HepG2 (cell line): Measurements from ENCODE around the gene PEX14. TPM values are rescaled to one million over a fixed set of nuclear protein-coding genes. Genes with fewer than 3 reads are reported as not detected.

Experiments used
- ATF7-NPFF ChIP-seq: sonication (generic); formaldehyde crosslinking; IDR thresholded peaks from 2 replicates; pipeline ENCODE4 v1.8.1; 2023; ENCODE audit warnings: mild to moderate bottlenecking, low read depth, missing genetic modification reagents, moderate library complexity
- BHLHE40 ChIP-seq: IDR thresholded peaks from 2 replicates; pipeline ENCODE4 v1.6.1; 2011; ENCODE audit warnings: low read length, improper control_type of control experiment
- CBX2 ChIP-seq, 2 experiments: fragments of 200-600 bp in 1 of 2; sonication (generic); formaldehyde crosslinking in 1 of 2; IDR thresholded peaks; 2 replicates each; pipeline versions ENCODE4 v1.7.0 to v1.8.1; 2018 to 2022; ENCODE audit warnings: low read depth in 2 of 2, low read length in 1 of 2, mild to moderate bottlenecking in 1 of 2, missing genetic modification reagents in 1 of 2
- CEBPG ChIP-seq: IDR thresholded peaks from 2 replicates; pipeline ENCODE4 v1.6.1; 2016
- CHCHD3 ChIP-seq: sonication (generic); formaldehyde crosslinking; IDR thresholded peaks from 2 replicates; pipeline ENCODE4 v1.8.0; 2022; ENCODE audit warnings: mild to moderate bottlenecking, missing genetic modification reagents, moderate library complexity
- FOXA1 ChIP-seq, 2 experiments: fragments of 450-650 bp in 1 of 2; sonication (generic) in 1 of 2; formaldehyde crosslinking in 1 of 2; IDR thresholded peaks; 2 replicates each; pipeline versions ENCODE4 v1.4.0 to v1.6.1; 2016 to 2020; ENCODE audit warnings: missing genetic modification reagents in 1 of 2
- HNRNPK ChIP-seq: fragments of 200-400 bp; formaldehyde crosslinking; IDR thresholded peaks from 2 replicates; pipeline ENCODE4 v1.6.1; 2018; ENCODE audit warnings: low read length, low read depth, moderate library complexity, mild to moderate bottlenecking; ENCODE audit not compliant: poor library complexity, severe bottlenecking
- KDM4B ChIP-seq: sonication (generic); formaldehyde crosslinking; IDR thresholded peaks from 2 replicates; pipeline ENCODE4 v1.4.0; 2020; ENCODE audit warnings: missing genetic modification reagents
- KDM6A ChIP-seq: IDR thresholded peaks from 2 replicates; pipeline ENCODE4 v1.6.1; 2016; ENCODE audit warnings: low read depth
- NFATC3 ChIP-seq: sonication (generic); formaldehyde crosslinking; IDR thresholded peaks from 2 replicates; pipeline ENCODE4 v1.5.1; 2020; ENCODE audit warnings: mild to moderate bottlenecking, missing genetic modification reagents
- PAF1 ChIP-seq: IDR thresholded peaks from 2 replicates; pipeline ENCODE4 v1.6.1; 2016; ENCODE audit warnings: missing genetic modification reagents, missing compliant biosample characterization
- SIN3A ChIP-seq: IDR thresholded peaks from 2 replicates; pipeline ENCODE4 v1.6.1; 2011; ENCODE audit warnings: low read depth, mild to moderate bottlenecking, control low read depth, low read length, borderline replicate concordance
- SIN3B ChIP-seq: fragments of 150-350 bp; IDR thresholded peaks from 2 replicates; pipeline ENCODE4 v1.6.1; 2014; ENCODE audit warnings: low read length
- TGIF2 ChIP-seq: IDR thresholded peaks from 2 replicates; pipeline ENCODE4 v1.6.1; 2016; ENCODE audit warnings: control low read depth, missing compliant biosample characterization
- THAP11 ChIP-seq: IDR thresholded peaks from 2 replicates; pipeline ENCODE4 v1.6.1; 2016; ENCODE audit warnings: missing biosample characterization, missing genetic modification reagents
- TP53 ChIP-seq: sonication (generic); formaldehyde crosslinking; conservative IDR thresholded peaks from 2 replicates; pipeline ENCODE4 v1.4.0; 2020; ENCODE audit warnings: missing genetic modification reagents
- YEATS4 ChIP-seq: sonication (generic); formaldehyde crosslinking; IDR thresholded peaks from 2 replicates; pipeline ENCODE4 v1.4.0; 2020; ENCODE audit warnings: missing genetic modification reagents, borderline replicate concordance
- ZNF331 ChIP-seq: sonication (generic); formaldehyde crosslinking; IDR thresholded peaks from 2 replicates; pipeline ENCODE4 v1.4.0; 2020; ENCODE audit warnings: missing genetic modification reagents
- ZNF383 ChIP-seq: sonication (generic); formaldehyde crosslinking; IDR thresholded peaks from 2 replicates; pipeline ENCODE4 v1.4.0; 2020; ENCODE audit warnings: missing genetic modification reagents, mild to moderate bottlenecking, borderline replicate concordance
- ZNF446 ChIP-seq: sonication (generic); formaldehyde crosslinking; IDR thresholded peaks from 2 replicates; pipeline ENCODE4 v1.5.0; 2020; ENCODE audit warnings: mild to moderate bottlenecking, missing genetic modification reagents
- ZNF543 ChIP-seq: sonication (generic); formaldehyde crosslinking; IDR thresholded peaks from 2 replicates; pipeline ENCODE4 v1.4.0; 2020; ENCODE audit warnings: mild to moderate bottlenecking, missing genetic modification reagents
- ZNF660 ChIP-seq: sonication (generic); formaldehyde crosslinking; IDR thresholded peaks from 2 replicates; pipeline ENCODE4 v1.5.1; 2020; ENCODE audit warnings: mild to moderate bottlenecking, low read depth, missing genetic modification reagents, borderline replicate concordance
- ZNF7 ChIP-seq: IDR thresholded peaks from 2 replicates; pipeline ENCODE4 v1.6.1; 2016; ENCODE audit warnings: missing biosample characterization, missing genetic modification reagents
- ZNF75D ChIP-seq: sonication (generic); formaldehyde crosslinking; IDR thresholded peaks from 2 replicates; pipeline ENCODE4 v1.8.1; 2023; ENCODE audit warnings: missing genetic modification reagents, mild to moderate bottlenecking, borderline replicate concordance
- ZNF850 ChIP-seq: sonication (generic); formaldehyde crosslinking; conservative IDR thresholded peaks from 2 replicates; pipeline ENCODE4 v1.9.0; 2021; ENCODE audit warnings: mild to moderate bottlenecking, missing genetic modification reagents
- polyA plus RNA-seq, 8 experiments: library from polyadenylated mRNA; depleted of rRNA in 3 of 8; stranded (reverse) in 7 of 8; unstranded in 1 of 8; fragments of >200 nt; fragmentation: Illumina TruSeq in 4 of 8; extraction: Trizol in 4 of 8; gene quantifications; 2 replicates each; pipeline versions ENCODE4 v1.2.1 to v1.2.3, GENCODE V29; 2011 to 2016; ENCODE audit warnings: low read depth in 4 of 8, missing spikeins in 1 of 8, mixed read lengths in 1 of 8; ENCODE audit not compliant: insufficient read depth in 1 of 8
- total RNA-seq, 5 experiments: library from RNA; depleted of rRNA; stranded (reverse); fragments of >200 nt; fragmentation: Illumina TruSeq; extraction: Trizol; gene quantifications; 2 replicates each; pipeline ENCODE4 v1.2.3, GENCODE V29; 2016; ENCODE audit warnings: low read depth in 1 of 5
- TF ChIP-seq, protein P1 (sequence below): fragments of 450-650 bp; IDR thresholded peaks from 2 replicates; pipeline ENCODE4 v1.6.1; 2017
- TF ChIP-seq, protein P2 (sequence below): sonication (generic); formaldehyde crosslinking; IDR thresholded peaks from 2 replicates; pipeline ENCODE4 v1.8.1; 2023; ENCODE audit warnings: mild to moderate bottlenecking, missing genetic modification reagents
- TF ChIP-seq, protein P3 (sequence below): sonication (generic); formaldehyde crosslinking; IDR thresholded peaks from 2 replicates; pipeline ENCODE4 v1.4.0; 2020; ENCODE audit warnings: mild to moderate bottlenecking, low read depth, missing genetic modification reagents
- TF ChIP-seq, protein P4 (sequence below): sonication (generic); formaldehyde crosslinking; IDR thresholded peaks from 2 replicates; pipeline ENCODE4 v1.4.0; 2020; ENCODE audit warnings: mild to moderate bottlenecking, missing genetic modification reagents

The PEX14 gene
- total and polyA plus RNA-seq, 2 of the 13 experiments (the other 11 are each of a cell fraction or from before 2014, with no cell fraction given) = 6.5 to 9.9 TPM

DNA sequence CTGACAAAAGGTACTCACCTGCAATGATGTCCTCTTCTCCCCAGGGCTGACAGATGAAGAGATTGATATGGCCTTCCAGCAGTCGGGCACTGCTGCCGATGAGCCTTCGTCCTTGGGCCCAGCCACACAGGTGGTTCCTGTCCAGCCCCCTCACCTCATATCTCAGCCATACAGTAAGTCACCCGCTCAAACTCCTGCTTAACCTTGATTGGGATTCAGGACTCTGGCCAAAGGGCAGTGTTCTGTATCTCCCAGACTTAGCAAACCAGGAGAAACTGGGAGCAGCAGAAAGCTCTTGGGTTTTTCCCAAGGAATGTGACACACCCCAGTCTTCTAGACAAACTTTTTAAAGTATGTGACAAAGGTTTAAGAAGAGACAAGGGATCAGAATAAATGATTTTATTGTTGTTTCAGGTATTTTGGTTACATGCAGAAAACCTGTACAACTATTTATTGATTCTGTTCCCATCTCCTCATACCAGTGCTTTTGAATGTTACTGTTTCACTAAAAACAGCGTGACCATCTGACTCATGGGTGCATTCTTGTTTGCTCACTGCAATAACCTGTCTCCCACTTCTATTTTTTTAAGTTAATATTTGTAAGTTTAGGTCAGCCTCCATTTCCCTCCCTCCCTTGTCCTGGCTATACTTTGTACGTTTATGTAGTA lies 124.6 kb downstream of the PEX14 start (continued):
- TF ChIP-seq YEATS4 (CRISPR knock-in tag) (peak; percentile 48; the same call in 1 of the 2 replicates), ZNF331 (0 out of 2 replicates have a peak, but pooled peaks have one; percentile 54), PAF1 (CRISPR knock-in tag) (no peak), ZNF7 (no peak), CBX2 (IDR thresholded peaks at IDR 0.05; ENCODE audit: low read depth, low read length) (no peak), CBX2 (CRISPR knock-in tag; IDR thresholded peaks at IDR 0.05; ENCODE audit: low read depth) (no peak), ZNF850 (CRISPR knock-in tag) (no peak), THAP11 (no peak), CEBPG (CRISPR knock-in tag) (peak; percentile 26), SIN3B (no peak), KDM6A (CRISPR knock-in tag) (peak; percentile 86), FOXA1 (IDR thresholded peaks at IDR 0.05) (no peak), FOXA1 (CRISPR knock-in tag; IDR thresholded peaks at IDR 0.05) (peak; percentile 36; the same call in 1 of the 2 replicates), SIN3A (no peak), ZNF446 (no peak), HNRNPK (no peak), BHLHE40 (no peak), ATF7-NPFF (CRISPR knock-in tag) (0 out of 2 replicates have a peak, but pooled peaks have one; percentile 25), NFATC3 (CRISPR knock-in tag) (peak; percentile 74; the same call in 1 of the 2 replicates), ZNF383 (CRISPR knock-in tag) (no peak), TGIF2 (CRISPR knock-in tag) (no peak), ZNF75D (CRISPR knock-in tag) (no peak), ZNF543 (CRISPR knock-in tag) (no peak), KDM4B (no peak), CHCHD3 (CRISPR knock-in tag) (no peak), ZNF660 (CRISPR knock-in tag) (no peak), TP53 (CRISPR knock-in tag) (no peak)
- TF ChIP-seq, protein P1, sequence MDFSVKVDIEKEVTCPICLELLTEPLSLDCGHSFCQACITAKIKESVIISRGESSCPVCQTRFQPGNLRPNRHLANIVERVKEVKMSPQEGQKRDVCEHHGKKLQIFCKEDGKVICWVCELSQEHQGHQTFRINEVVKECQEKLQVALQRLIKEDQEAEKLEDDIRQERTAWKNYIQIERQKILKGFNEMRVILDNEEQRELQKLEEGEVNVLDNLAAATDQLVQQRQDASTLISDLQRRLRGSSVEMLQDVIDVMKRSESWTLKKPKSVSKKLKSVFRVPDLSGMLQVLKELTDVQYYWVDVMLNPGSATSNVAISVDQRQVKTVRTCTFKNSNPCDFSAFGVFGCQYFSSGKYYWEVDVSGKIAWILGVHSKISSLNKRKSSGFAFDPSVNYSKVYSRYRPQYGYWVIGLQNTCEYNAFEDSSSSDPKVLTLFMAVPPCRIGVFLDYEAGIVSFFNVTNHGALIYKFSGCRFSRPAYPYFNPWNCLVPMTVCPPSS = no peak
- TF ChIP-seq, protein P2, sequence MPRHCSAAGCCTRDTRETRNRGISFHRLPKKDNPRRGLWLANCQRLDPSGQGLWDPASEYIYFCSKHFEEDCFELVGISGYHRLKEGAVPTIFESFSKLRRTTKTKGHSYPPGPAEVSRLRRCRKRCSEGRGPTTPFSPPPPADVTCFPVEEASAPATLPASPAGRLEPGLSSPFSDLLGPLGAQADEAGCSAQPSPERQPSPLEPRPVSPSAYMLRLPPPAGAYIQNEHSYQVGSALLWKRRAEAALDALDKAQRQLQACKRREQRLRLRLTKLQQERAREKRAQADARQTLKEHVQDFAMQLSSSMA (CRISPR knock-in tag) = no peak
- TF ChIP-seq, protein P3, sequence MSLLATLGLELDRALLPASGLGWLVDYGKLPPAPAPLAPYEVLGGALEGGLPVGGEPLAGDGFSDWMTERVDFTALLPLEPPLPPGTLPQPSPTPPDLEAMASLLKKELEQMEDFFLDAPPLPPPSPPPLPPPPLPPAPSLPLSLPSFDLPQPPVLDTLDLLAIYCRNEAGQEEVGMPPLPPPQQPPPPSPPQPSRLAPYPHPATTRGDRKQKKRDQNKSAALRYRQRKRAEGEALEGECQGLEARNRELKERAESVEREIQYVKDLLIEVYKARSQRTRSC (CRISPR knock-in tag) = no peak
- TF ChIP-seq, protein P4, sequence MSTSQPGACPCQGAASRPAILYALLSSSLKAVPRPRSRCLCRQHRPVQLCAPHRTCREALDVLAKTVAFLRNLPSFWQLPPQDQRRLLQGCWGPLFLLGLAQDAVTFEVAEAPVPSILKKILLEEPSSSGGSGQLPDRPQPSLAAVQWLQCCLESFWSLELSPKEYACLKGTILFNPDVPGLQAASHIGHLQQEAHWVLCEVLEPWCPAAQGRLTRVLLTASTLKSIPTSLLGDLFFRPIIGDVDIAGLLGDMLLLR (CRISPR knock-in tag) = no peak
